Loucy (cell line): ENCODE measurements around the gene CDH12.

Experiments used
- H2AFZ ChIP-seq: fragments of 200-600 bp; sonication (generic); 2 replicates; pipeline ENCODE4 v1.6.0; 2016; ENCODE audit warnings: antibody characterized with exemption, mild to moderate bottlenecking, low read length, moderate library complexity
- H3F3A ChIP-seq: fragments of 200-600 bp; 2 replicates; pipeline ENCODE4 v1.6.0; 2016; ENCODE audit warnings: antibody characterized with exemption, low read depth, mild to moderate bottlenecking
- H3K27me3 ChIP-seq: fragments of 200-600 bp; sonication (generic); 2 replicates; pipeline ENCODE4 v1.6.1; 2014; ENCODE audit warnings: low read length, mild to moderate bottlenecking; ENCODE audit not compliant: insufficient read depth, poor library complexity, severe bottlenecking
- H3K36me3 ChIP-seq: fragments of 200-600 bp; sonication (generic); 2 replicates; pipeline ENCODE4 v1.6.1; 2016; ENCODE audit warnings: low read length; ENCODE audit not compliant: insufficient read depth
- H3K4me1 ChIP-seq: fragments of 200-600 bp; sonication (generic); 2 replicates; pipeline ENCODE4 v1.5.1; 2014; ENCODE audit warnings: low read length, mild to moderate bottlenecking; ENCODE audit not compliant: insufficient read depth, poor library complexity, severe bottlenecking
- H3K4me2 ChIP-seq: fragments of 200-600 bp; sonication (generic); 2 replicates; pipeline ENCODE4 v1.6.0; 2014; ENCODE audit warnings: antibody characterized with exemption, low read length, low read depth, mild to moderate bottlenecking; ENCODE audit not compliant: poor library complexity, severe bottlenecking
- H3K4me3 ChIP-seq: fragments of 200-600 bp; sonication (generic); 2 replicates; pipeline ENCODE4 v1.5.1; 2014; ENCODE audit warnings: low read length, mild to moderate bottlenecking, mixed read lengths; ENCODE audit not compliant: poor library complexity, severe bottlenecking
- H3K79me2 ChIP-seq: fragments of 200-600 bp; sonication (generic); 2 replicates; pipeline ENCODE4 v1.6.1; 2014; ENCODE audit warnings: low read length; ENCODE audit not compliant: insufficient read depth
- H3K9ac ChIP-seq: fragments of 200-600 bp; sonication (generic); 2 replicates; pipeline ENCODE4 v1.6.0; 2014; ENCODE audit warnings: mild to moderate bottlenecking, low read depth, low read length, moderate library complexity; ENCODE audit not compliant: poor library complexity, severe bottlenecking
- H3K9me2 ChIP-seq: fragments of 200-600 bp; sonication (generic); replicated peaks from 2 replicates; pipeline ENCODE4 v1.6.1; 2016; ENCODE audit warnings: low read depth, low read length, mixed read lengths
- H3K9me3 ChIP-seq: fragments of 200-600 bp; sonication (generic); 2 replicates; pipeline ENCODE4 v1.6.1; 2014; ENCODE audit warnings: mild to moderate bottlenecking, antibody characterized with exemption, low read length, low read depth; ENCODE audit not compliant: insufficient read depth
- H4K20me1 ChIP-seq: fragments of 200-600 bp; sonication (generic); 2 replicates; pipeline ENCODE4 v1.6.0; 2014; ENCODE audit warnings: antibody characterized with exemption, low read length, mild to moderate bottlenecking; ENCODE audit not compliant: insufficient read depth, poor library complexity, severe bottlenecking
- EZH2phosphoT487 ChIP-seq: fragments of 200-600 bp; IDR thresholded peaks from 2 replicates; pipeline ENCODE4 v1.6.1; 2018; ENCODE audit warnings: antibody characterized with exemption, mild to moderate bottlenecking, moderate library complexity, borderline replicate concordance
- TF ChIP-seq, protein P1 (sequence below): fragments of 200-600 bp; sonication (generic); conservative IDR thresholded peaks from 2 replicates; pipeline ENCODE4 v1.5.1; 2014; ENCODE audit warnings: mild to moderate bottlenecking, antibody characterized with exemption, low read length

CDH12 gene

GRCh38 chr5:22787398-22787797 is 65.7 kb downstream of the CDH12 start:
- H3K27me3 ChIP-seq = no peaks in the 10 kb centered on the region
- H4K20me1 ChIP-seq = no peaks in the 10 kb centered on the region
- TF ChIP-seq, protein P1, sequence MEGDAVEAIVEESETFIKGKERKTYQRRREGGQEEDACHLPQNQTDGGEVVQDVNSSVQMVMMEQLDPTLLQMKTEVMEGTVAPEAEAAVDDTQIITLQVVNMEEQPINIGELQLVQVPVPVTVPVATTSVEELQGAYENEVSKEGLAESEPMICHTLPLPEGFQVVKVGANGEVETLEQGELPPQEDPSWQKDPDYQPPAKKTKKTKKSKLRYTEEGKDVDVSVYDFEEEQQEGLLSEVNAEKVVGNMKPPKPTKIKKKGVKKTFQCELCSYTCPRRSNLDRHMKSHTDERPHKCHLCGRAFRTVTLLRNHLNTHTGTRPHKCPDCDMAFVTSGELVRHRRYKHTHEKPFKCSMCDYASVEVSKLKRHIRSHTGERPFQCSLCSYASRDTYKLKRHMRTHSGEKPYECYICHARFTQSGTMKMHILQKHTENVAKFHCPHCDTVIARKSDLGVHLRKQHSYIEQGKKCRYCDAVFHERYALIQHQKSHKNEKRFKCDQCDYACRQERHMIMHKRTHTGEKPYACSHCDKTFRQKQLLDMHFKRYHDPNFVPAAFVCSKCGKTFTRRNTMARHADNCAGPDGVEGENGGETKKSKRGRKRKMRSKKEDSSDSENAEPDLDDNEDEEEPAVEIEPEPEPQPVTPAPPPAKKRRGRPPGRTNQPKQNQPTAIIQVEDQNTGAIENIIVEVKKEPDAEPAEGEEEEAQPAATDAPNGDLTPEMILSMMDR = no peak
- TF ChIP-seq EZH2phosphoT487 = no peak
- H3K4me1 ChIP-seq = no peaks in the 10 kb centered on the region
- H3K4me2 ChIP-seq = no peak overlapping the region
- no peaks in the 10 kb centered on the region for H3K9me3 ChIP-seq
- H3K4me3 ChIP-seq = no peak overlapping the region
- H3F3A ChIP-seq = no peaks in the 10 kb centered on the region
- H2AFZ ChIP-seq = no peak overlapping the region
- H3K9ac ChIP-seq = no peak overlapping the region
- H3K9me2 ChIP-seq = no peaks in the 10 kb centered on the region
- no peaks in the 10 kb centered on the region for H3K79me2 ChIP-seq
- no peaks in the 10 kb centered on the region for H3K36me3 ChIP-seq

DNA sequence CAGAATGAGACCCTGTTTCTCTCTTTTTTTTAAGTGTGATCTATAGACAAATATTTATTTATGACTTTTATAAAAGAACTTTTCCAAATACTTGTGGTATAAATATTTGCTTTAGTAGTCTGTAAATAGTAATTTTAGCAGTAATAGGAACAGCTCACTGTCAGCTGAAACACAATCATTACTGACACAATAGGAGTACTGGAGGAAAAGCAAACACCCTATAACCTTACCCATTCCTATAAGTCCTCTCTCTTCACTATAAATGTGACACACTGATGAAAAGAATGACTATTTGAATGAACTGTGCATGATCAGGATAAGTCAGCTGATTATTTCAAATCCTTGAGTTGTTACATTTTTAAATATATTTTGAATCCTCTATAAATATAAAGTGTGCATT is 72.4 kb downstream of the CDH12 start:
- H3K4me3 ChIP-seq = no peak overlapping the region
- H3K4me2 ChIP-seq = no peak overlapping the region
- H3K9me2 ChIP-seq = no peaks in the 10 kb centered on the region
- H3F3A ChIP-seq = no peaks in the 10 kb centered on the region
- H3K27me3 ChIP-seq = no peaks in the 10 kb centered on the region
- H3K9me3 ChIP-seq = no peaks in the 10 kb centered on the region
- H3K9ac ChIP-seq = no peak overlapping the region
- H3K79me2 ChIP-seq = no peaks in the 10 kb centered on the region
- H2AFZ ChIP-seq = no peak overlapping the region
- no peaks in the 10 kb centered on the region for H3K36me3 ChIP-seq
- no peaks in the 10 kb centered on the region for H3K4me1 ChIP-seq
- no peaks in the 10 kb centered on the region for H4K20me1 ChIP-seq
- TF ChIP-seq, protein P1 = no peak
- no peak for TF ChIP-seq EZH2phosphoT487

DNA sequence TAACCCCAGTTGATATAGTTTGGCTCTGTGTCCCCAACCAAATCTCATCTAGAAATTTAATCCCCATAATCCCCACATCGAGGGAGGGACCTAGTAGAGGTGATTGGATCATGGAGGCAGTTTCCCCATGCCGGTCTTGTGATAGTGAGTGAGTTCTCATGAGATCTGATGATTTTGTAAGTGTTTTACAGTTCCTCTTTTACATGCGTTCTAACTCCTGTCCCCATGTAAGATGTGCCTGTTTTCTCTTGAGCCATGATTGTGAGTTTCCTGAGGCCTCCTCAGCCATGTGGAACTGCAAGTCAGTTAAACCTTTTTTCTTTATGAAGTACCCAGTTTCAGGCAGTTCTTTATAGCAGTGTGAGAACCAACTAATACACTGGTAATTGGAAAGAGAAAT is 73.6 kb downstream of the CDH12 start:
- Histone ChIP-seq H4K20me1 (no peaks in the 10 kb centered on the region), H3K9me2 (no peaks in the 10 kb centered on the region), H3K79me2 (no peaks in the 10 kb centered on the region), H2AFZ (no peak overlapping the region), H3F3A (no peaks in the 10 kb centered on the region), H3K36me3 (no peaks in the 10 kb centered on the region), H3K9ac (no peak overlapping the region), H3K9me3 (no peaks in the 10 kb centered on the region), H3K4me3 (no peak overlapping the region), H3K4me2 (no peak overlapping the region), H3K4me1 (no peaks in the 10 kb centered on the region), H3K27me3 (no peaks in the 10 kb centered on the region)
- TF ChIP-seq, protein P1 = no peak
- TF ChIP-seq EZH2phosphoT487 = no peak
